Stomach (tissue), 9 donors: ENCODE data around the gene DDC. TPM values are rescaled to one million over a fixed set of nuclear protein-coding genes. Genes with fewer than 3 reads are reported as not detected.

Experiments used
- DNase-seq, 2 donors: peaks; one replicate each; pipeline versions ENCODE4 v3.0.0 to v3.0.0-alpha.2; 2013 to 2019
- H3K27ac ChIP-seq, 5 donors: fragments of 200-600 bp in 4 of 5; sonication (generic) in 4 of 5; one replicate each; pipeline ENCODE4 v1.5.1; 2013 to 2019; ENCODE audit warnings: mild to moderate bottlenecking in 1 of 5, moderate library complexity in 1 of 5
- H3K27me3 ChIP-seq, 3 donors: fragments of 200-600 bp; sonication (generic); one replicate each; pipeline ENCODE4 v1.5.1; 2017 to 2019; ENCODE audit warnings: mixed run types in 1 of 3
- H3K36me3 ChIP-seq, 4 donors: fragments of 200-600 bp; sonication (generic); 1 replicate in 3 of 4; 2 replicates in 1 of 4; pipeline ENCODE4 v1.5.1; 2016 to 2019
- H3K4me1 ChIP-seq, 4 donors: fragments of 200-600 bp; sonication (generic); one replicate each; pipeline ENCODE4 v1.5.1; 2016 to 2019
- H3K4me3 ChIP-seq, 4 donors: fragments of 200-600 bp; sonication (generic) in 3 of 4; one replicate each; pipeline ENCODE4 v1.5.1; 2016 to 2019; ENCODE audit warnings: mild to moderate bottlenecking in 1 of 4
- H3K9me3 ChIP-seq, 4 donors: fragments of 200-600 bp; sonication (generic); one replicate each; pipeline ENCODE4 v1.5.1; 2016 to 2019
- EP300 ChIP-seq: sonication (generic); formaldehyde crosslinking; IDR thresholded peaks from one replicate; pipeline ENCODE4 v1.6.1; 2017; ENCODE audit warnings: antibody characterized with exemption
- POLR2A ChIP-seq, 4 donors: fragments of 450-650 bp; IDR thresholded peaks; one replicate each; pipeline ENCODE4 v1.6.1; 2016; ENCODE audit warnings: antibody characterized with exemption in 4 of 4, control low read depth in 2 of 4, mild to moderate bottlenecking in 1 of 4, moderate library complexity in 1 of 4
- POLR2AphosphoS5 ChIP-seq, 3 donors: sonication (generic); formaldehyde crosslinking; IDR thresholded peaks; one replicate each; pipeline ENCODE4 v1.6.1; 2016; ENCODE audit warnings: antibody characterized with exemption in 3 of 3
- WGBS, 5 donors: extraction: QIAGEN DNeasy Blood & Tissue Kit in 3 of 5; methylation state at CpG; one replicate each; pipeline versions ENCODE4 v1.1.5 to v1.1.7; 2013 to 2018; 5-methylcytosine and 5-hydroxymethylcytosine counted together
- intact Hi-C: fragments of 100-400 bp; cut with DNase I; formaldehyde crosslinking; loops from one replicate; pipeline ENCODE4 v1.15.1; 2023; ENCODE audit warnings: low total_unique reads
- polyA plus RNA-seq, 3 donors: library from polyadenylated mRNA; stranded (reverse); fragments of 200-250 nt; gene quantifications; one replicate each; pipeline ENCODE4 v1.2.3, GENCODE V29; 2013
- total RNA-seq, 5 donors: library from RNA; depleted of rRNA; stranded (reverse); fragments of >200 nt; gene quantifications; one replicate each; pipeline versions ENCODE4 v1.1.0 to v1.2.3, GENCODE V29; 2014 to 2016
- TF ChIP-seq, protein P1 (sequence below), 7 experiments: fragments of 450-650 bp in 4 of 7; fragments of 200-600 bp in 3 of 7; sonication (generic) in 3 of 7; IDR thresholded peaks; one replicate each; pipeline ENCODE4 v1.5.1; 2016 to 2019; ENCODE audit warnings: antibody characterized with exemption in 7 of 7, control low read depth in 2 of 7, mild to moderate bottlenecking in 1 of 7
- donor health status: healthy with polysubstance abuse.
- donor health status: Bipolar disorder and iron deficiency.
- donor health status: healthy.

Gene DDC
- total and polyA plus RNA-seq, 8 donors = 0.95 to 95.0 (median 4.7) TPM; not detected in 3

- H3K9me3 ChIP-seq = no peaks in the 10 kb centered on the region
- no peaks in the 10 kb centered on the region for H3K36me3 ChIP-seq
- WGBS, 5 donors = 77 to 89% (median 83%) methylated on average over 12 of the region's 12 CpGs
- H3K4me1 ChIP-seq = peaks cover 0 to 23% (median 6%) of the 10 kb centered on the region in 4 donors
- H3K27ac ChIP-seq = no peak overlapping the region
- no peak for DNase-seq
- H3K4me3 ChIP-seq = no peak overlapping the region
- no peak for TF ChIP-seq EP300
- no peak for TF ChIP-seq POLR2AphosphoS5 (IDR thresholded peaks at IDR 0.05)
- TF ChIP-seq, protein P1, sequence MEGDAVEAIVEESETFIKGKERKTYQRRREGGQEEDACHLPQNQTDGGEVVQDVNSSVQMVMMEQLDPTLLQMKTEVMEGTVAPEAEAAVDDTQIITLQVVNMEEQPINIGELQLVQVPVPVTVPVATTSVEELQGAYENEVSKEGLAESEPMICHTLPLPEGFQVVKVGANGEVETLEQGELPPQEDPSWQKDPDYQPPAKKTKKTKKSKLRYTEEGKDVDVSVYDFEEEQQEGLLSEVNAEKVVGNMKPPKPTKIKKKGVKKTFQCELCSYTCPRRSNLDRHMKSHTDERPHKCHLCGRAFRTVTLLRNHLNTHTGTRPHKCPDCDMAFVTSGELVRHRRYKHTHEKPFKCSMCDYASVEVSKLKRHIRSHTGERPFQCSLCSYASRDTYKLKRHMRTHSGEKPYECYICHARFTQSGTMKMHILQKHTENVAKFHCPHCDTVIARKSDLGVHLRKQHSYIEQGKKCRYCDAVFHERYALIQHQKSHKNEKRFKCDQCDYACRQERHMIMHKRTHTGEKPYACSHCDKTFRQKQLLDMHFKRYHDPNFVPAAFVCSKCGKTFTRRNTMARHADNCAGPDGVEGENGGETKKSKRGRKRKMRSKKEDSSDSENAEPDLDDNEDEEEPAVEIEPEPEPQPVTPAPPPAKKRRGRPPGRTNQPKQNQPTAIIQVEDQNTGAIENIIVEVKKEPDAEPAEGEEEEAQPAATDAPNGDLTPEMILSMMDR (IDR thresholded peaks at IDR 0.05) = no peak
- no peak for TF ChIP-seq POLR2A (IDR thresholded peaks at IDR 0.05)
- intact Hi-C loops = no loop called here
- no peaks in the 10 kb centered on the region for H3K27me3 ChIP-seq
Observed at GRCh38 chr7:50504646-50505546, 60.3 kb downstream of the DDC start.

DNA sequence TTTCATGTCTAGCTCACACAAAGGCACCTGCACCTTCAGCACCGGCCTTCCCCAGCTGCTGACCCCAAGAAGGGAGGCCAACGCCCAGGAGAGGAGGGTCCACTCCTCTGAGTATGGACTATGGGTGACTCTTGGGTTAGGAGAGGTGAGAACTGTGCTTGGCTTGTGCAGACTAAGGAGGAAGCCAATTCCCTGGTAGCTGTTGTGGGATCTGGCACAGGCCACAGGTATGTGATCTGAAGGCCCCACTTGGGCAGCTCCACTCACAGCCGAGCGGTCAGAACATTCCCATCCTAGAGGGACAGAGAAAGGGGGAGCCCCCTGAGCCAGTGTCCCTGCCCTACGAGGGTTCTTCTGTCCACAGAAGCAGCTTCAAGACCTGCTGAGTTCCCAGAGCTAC lies 62.3 kb downstream of the DDC start:
- no peak overlapping the region for H3K4me3 ChIP-seq
- 54 to 80% (median 78%) methylated on average over 5 of the region's 5 CpGs for WGBS, 5 donors
- no peaks in the 10 kb centered on the region for H3K27me3 ChIP-seq
- H3K4me1 ChIP-seq = peaks cover 0 to 26% (median 7%) of the 10 kb centered on the region in 4 donors
- H3K36me3 ChIP-seq = no peaks in the 10 kb centered on the region
- H3K9me3 ChIP-seq = no peaks in the 10 kb centered on the region
- intact Hi-C loops = no loop called here
- peak overlapping the region; percentile 45 to 80 (median 76) for H3K27ac ChIP-seq
- TF ChIP-seq EP300 = no peak
- no peak for TF ChIP-seq POLR2AphosphoS5 (IDR thresholded peaks at IDR 0.05)
- no peak for TF ChIP-seq POLR2A (IDR thresholded peaks at IDR 0.05)
- TF ChIP-seq, protein P1 (IDR thresholded peaks at IDR 0.05) = no peak
- DNase-seq = no peak

DNA sequence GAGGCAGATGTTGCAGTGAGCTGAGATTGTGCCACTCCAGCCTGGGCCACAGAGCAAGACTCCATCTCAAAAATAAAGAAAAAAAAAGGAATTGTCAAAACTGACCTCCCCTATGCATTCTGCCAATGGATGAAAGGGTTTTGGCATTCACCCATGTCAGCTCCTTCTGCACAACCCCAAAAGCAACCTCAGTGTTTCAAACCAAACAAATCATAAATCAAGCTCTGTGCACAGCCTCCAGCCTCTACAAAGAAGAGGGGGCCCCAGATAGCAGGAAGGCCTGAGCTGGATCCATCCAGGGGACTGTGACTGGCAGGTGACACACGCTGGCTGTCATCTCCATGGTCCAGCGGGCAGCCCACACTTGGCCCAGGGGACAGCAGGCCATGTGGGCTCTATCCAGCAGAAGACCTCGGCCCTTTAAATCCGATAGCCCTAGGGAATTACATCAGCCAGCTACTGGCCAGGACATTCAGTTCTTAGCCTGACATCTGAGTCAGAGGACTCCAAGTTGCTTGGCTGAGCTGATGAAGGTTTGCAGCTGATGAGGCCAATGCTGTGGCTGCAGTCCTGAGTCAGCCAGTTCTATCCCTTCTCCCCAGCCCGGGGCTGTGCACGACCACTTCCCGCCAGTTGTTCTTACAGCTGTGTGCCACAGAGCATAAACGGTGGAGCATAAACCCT lies 63.1 kb downstream of the DDC start:
- Histone ChIP-seq H3K4me1 (peaks cover 1 to 34% (median 11%) of the 10 kb centered on the region in 4 donors), H3K27ac (peak overlapping the region; percentile 57 to 80 (median 76)), H3K27me3 (no peaks in the 10 kb centered on the region), H3K9me3 (no peaks in the 10 kb centered on the region), H3K4me3 (no peak overlapping the region), H3K36me3 (no peaks in the 10 kb centered on the region)
- intact Hi-C loops = no loop called here
- TF ChIP-seq EP300 (peak; percentile 99), POLR2A (IDR thresholded peaks at IDR 0.05) (no peak), POLR2AphosphoS5 (IDR thresholded peaks at IDR 0.05) (peak; percentile 89 to 97 (median 95))
- TF ChIP-seq, protein P1 (IDR thresholded peaks at IDR 0.05) = no peak
- 53 to 73% (median 69%) methylated on average over 7 to 8 of the region's 8 CpGs for WGBS, 5 donors
- DNase-seq = peak in 1 of 2 donors; percentile 84

DNA sequence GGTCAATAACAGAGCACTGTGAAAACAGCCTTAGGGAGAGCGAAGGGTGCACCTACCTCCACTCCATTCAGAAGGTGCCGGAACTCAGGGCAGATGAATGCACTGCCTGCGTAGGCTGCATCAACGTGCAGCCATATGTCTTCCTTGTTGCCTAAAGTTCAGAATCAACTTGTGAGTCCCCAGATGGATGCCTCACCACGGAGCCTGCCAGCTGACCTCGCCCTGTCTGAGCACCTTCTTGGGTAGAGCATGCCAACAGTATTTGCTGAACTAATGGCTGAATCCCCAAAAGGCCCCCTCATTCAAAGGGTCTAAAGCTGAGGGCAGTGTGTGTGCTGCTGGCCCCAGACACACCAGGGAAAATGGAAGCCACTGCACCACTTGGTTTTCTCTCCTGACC lies 66.1 kb downstream of the DDC start:
- Histone ChIP-seq H3K27ac (no peak overlapping the region), H3K4me3 (no peak overlapping the region), H3K36me3 (no peaks in the 10 kb centered on the region), H3K27me3 (no peaks in the 10 kb centered on the region), H3K4me1 (peaks cover 7 to 40% (median 16%) of the 10 kb centered on the region in 4 donors), H3K9me3 (no peaks in the 10 kb centered on the region)
- intact Hi-C loops = no loop called here
- 90 to 96% (median 93%) methylated on average over 6 of the region's 6 CpGs for WGBS, 5 donors
- DNase-seq = no peak
- TF ChIP-seq, protein P1 (IDR thresholded peaks at IDR 0.05) = no peak
- TF ChIP-seq EP300 = no peak
- no peak for TF ChIP-seq POLR2AphosphoS5 (IDR thresholded peaks at IDR 0.05)
- no peak for TF ChIP-seq POLR2A (IDR thresholded peaks at IDR 0.05)
